Activated CD4-positive, alpha-beta T cell treated with anti-CD3 and anti-CD28 coated beads, Interleukin-2, amount 50 U/mL, for 24 hours (primary cell): Measurements from ENCODE around the gene CAPN13.

Experiments used
- DNase-seq, 2 donors: peaks; one replicate each; pipeline ENCODE4 v3.0.0-alpha.2; 2020; ENCODE audit warnings: low read depth in 1 of 2, low spot score in 1 of 2

Gene CAPN13

GRCh38 chr2:30789670-30790210 is 17.5 kb downstream of the CAPN13 start:
- no peak for DNase-seq

GRCh38 chr2:30786923-30787685 is 20.1 kb downstream of the CAPN13 start:
- DNase-seq = no peak

- no peak for DNase-seq
These were observed 22.6 kb downstream of the CAPN13 start for GRCh38 chr2:30784682-30785081.

- no peak for DNase-seq
These were observed 25.2 kb downstream of the CAPN13 start for GRCh38 chr2:30781961-30782533.

- DNase-seq = no peak
These were observed 25.8 kb downstream of the CAPN13 start for GRCh38 chr2:30781451-30781850.

GRCh38 chr2:30780776-30781330 is 26.4 kb downstream of the CAPN13 start:
- DNase-seq = no peak

GRCh38 chr2:30778611-30779010 is 28.6 kb downstream of the CAPN13 start:
- DNase-seq = no peak

- DNase-seq = no peak
These were observed 29.4 kb downstream of the CAPN13 start for GRCh38 chr2:30777661-30778505.

GRCh38 chr2:30776831-30777635 is 30.2 kb downstream of the CAPN13 start:
- DNase-seq = no peak

GRCh38 chr2:30775833-30776232 is 31.4 kb downstream of the CAPN13 start:
- DNase-seq = no peak

GRCh38 chr2:30772021-30772705 is 35.1 kb downstream of the CAPN13 start:
- DNase-seq = no peak

GRCh38 chr2:30770816-30771576 is 36.2 kb downstream of the CAPN13 start:
- no peak for DNase-seq

- DNase-seq = no peak
These were observed 37.3 kb downstream of the CAPN13 start for GRCh38 chr2:30769891-30770462.

GRCh38 chr2:30769481-30769780 is 37.8 kb downstream of the CAPN13 start:
- no peak for DNase-seq

- no peak for DNase-seq
These were observed 38.4 kb downstream of the CAPN13 start for GRCh38 chr2:30768708-30769480.

GRCh38 chr2:30768036-30768686 is 39.1 kb downstream of the CAPN13 start:
- no peak for DNase-seq

GRCh38 chr2:30766666-30767065 is 40.6 kb downstream of the CAPN13 start:
- DNase-seq = no peak
